Lower leg skin (tissue), 3 donors: Measurements from ENCODE around the gene METTL16.

ENCODE experiments used
- CTCF ChIP-seq, 3 donors: fragments of 450-650 bp; IDR thresholded peaks; one replicate each; pipeline ENCODE4 v1.5.1; 2016; ENCODE audit warnings: antibody characterized with exemption in 3 of 3, mild to moderate bottlenecking in 3 of 3, moderate library complexity in 2 of 3
- POLR2A ChIP-seq, 2 donors: fragments of 450-650 bp; IDR thresholded peaks; one replicate each; pipeline ENCODE4 v1.6.1; 2016 to 2017; ENCODE audit warnings: antibody characterized with exemption in 2 of 2, mild to moderate bottlenecking in 1 of 2, moderate library complexity in 1 of 2

- no peak for TF ChIP-seq CTCF (IDR thresholded peaks at IDR 0.05)
- TF ChIP-seq POLR2A (IDR thresholded peaks at IDR 0.05), result no peak
Measured at GRCh38 chr17:2393174-2393953, 118.3 kb downstream of the METTL16 start.
